GM19463 (cell line): ENCODE results near the gene KRT86.

Experiments used
- ATAC-seq: cut with Tn5 transposase; IDR thresholded peaks from one replicate; pipeline ENCODE4 v1.9.1; 2021; ENCODE audit warnings: mild to moderate bottlenecking, moderate library complexity; ENCODE audit not compliant: unreplicated experiment

The KRT86 gene

DNA sequence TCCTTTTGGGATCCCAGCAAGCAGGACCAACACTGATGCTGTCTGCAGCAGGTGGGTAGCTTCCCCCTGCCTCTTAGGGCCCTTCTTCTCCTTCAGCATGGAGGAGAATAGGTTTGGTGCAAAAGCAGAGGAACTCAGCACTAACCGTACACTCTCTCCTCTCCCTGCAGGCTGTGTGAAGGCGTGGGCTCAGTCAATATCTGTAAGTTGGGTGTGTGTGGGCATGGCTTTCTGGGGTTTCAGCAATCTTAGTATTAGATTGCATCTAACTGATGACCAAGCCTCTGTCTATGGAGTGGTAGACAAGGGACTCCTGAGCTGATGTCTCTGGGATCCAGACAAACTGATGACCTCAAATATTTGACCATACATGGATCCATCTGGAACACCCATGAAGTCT, 78.5 kb downstream of the KRT86 start:
- no peak for ATAC-seq

- no peak for ATAC-seq
Measured at GRCh38 chr12:52353766-52354165, 79.3 kb downstream of the KRT86 start.

DNA sequence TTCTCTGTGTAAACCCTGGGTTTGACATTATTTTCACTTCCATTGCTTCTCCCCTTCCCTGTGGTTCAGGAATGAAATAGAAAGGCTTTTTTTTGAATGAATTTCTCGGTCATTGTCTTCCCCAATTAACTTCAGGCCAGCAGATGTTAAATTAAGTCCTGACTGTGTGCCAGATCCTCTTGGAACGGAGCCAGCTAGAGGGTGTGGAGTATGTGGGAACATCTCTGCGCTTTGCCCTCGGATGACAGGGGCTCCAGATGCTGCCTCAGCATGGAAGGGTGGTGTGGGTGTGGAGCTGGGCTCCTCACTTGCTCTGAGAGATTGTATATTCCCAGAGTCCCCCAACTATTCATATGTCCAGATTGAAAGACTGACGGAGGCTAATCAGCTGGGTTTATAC, 79.8 kb downstream of the KRT86 start:
- no peak for ATAC-seq

DNA sequence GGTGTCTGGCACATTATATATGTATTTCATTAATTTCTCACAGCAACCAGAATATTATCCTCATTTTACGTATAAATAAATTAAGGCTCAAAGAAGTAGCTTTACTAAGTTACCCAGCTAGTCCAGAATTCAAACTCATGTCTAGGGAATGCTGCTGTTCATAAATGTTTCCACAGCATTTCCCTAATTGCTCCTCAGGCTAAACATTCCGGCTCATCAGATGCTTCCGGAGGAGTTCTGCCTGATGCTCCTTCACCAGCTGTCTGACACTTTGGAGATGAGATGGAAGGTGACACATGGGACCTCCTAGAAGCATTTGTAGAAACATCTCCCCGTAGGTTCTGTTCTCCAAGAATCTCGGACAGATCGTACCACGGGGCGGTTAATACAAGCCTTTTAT, 80.7 kb downstream of the KRT86 start:
- ATAC-seq = no peak

GRCh38 chr12:52356031-52356761, 81.8 kb downstream of the KRT86 start:
- ATAC-seq = no peak

DNA sequence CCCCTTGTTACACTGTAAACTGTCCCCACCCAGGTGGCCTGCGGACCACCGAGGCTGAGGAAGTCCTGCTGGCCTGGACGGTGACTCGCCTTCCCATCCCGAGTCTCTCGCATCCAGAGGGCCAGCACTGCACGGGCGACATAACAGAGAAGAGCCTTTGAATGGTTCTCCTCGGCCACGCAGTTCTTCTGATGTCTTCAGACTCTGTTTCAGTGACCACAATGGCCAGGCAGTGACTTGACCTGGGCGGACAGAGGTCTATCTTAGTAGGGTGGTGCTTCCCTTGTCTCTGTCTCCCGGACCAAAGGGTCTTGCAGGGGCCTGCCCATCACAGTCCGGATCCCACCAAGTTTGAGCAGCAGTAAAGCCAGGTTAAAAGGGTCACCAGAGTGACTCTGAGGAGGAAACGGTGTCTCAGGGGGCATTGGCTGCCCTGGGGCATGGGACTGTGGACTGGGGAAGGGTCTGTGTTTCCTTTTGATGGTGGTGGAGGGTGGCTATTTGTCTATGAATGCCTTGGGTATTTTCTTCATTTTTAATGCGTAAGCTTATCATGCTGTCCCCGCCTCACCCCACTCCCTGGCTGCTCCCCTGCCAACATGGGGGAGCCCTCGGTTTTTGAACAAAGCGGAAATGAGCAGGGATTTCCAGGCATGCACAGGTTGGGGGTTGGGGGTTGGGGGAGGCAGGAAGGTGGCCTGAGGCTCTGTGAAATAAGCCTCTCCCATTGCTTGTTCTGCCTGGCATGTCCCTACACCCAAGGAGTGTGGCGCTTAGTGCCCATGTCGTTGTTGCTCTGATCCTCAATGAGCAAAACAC, 82.5 kb downstream of the KRT86 start:
- no peak for ATAC-seq
